ENCODE results near the gene TTLL8. TPM values are rescaled to one million over a fixed set of nuclear protein-coding genes. Genes with fewer than 3 reads are reported as not detected.
A peak's percentile ranks its signal among the peaks of the same experiment; 100 is the strongest.

The TTLL8 gene
- polyA plus RNA-seq, 1 of the 3 experiments (the other 2 are of a cell fraction), result not detected

- no peak for TF ChIP-seq USF2 (IDR thresholded peaks at IDR 0.05; ENCODE audit: borderline replicate concordance, low read depth, low read length)
- no peak for TF ChIP-seq RCOR1 (IDR thresholded peaks at IDR 0.05; ENCODE audit: low read length)
- TF ChIP-seq, protein P1, sequence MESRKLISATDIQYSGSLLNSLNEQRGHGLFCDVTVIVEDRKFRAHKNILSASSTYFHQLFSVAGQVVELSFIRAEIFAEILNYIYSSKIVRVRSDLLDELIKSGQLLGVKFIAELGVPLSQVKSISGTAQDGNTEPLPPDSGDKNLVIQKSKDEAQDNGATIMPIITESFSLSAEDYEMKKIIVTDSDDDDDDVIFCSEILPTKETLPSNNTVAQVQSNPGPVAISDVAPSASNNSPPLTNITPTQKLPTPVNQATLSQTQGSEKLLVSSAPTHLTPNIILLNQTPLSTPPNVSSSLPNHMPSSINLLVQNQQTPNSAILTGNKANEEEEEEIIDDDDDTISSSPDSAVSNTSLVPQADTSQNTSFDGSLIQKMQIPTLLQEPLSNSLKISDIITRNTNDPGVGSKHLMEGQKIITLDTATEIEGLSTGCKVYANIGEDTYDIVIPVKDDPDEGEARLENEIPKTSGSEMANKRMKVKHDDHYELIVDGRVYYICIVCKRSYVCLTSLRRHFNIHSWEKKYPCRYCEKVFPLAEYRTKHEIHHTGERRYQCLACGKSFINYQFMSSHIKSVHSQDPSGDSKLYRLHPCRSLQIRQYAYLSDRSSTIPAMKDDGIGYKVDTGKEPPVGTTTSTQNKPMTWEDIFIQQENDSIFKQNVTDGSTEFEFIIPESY (IDR thresholded peaks at IDR 0.05; ENCODE audit: borderline replicate concordance, low read depth), result no peak
These were observed 34.2 kb upstream of the TTLL8 start (continued) for GRCh38 chr22:50092342-50092741.

- Histone ChIP-seq H4K20me1 (ENCODE audit: insufficient read depth) (no peaks in the 10 kb centered on the region), H3K79me2 (ENCODE audit: insufficient read depth) (no peaks in the 10 kb centered on the region), H3K36me3 (replicated peaks in 1 of 2; ENCODE audit: control insufficient read depth in 1 of 2, insufficient read depth in 2 of 2, low read length in 1 of 2) (no peaks in the 10 kb centered on the region), H3K9ac (no peak overlapping the region), H2AFZ (ENCODE audit: low read depth) (no peak overlapping the region), H3K4me1 (ENCODE audit: control insufficient read depth in 1 of 2, insufficient read depth in 2 of 2, low read depth in 1 of 2, low read length in 1 of 2) (peaks cover 0 to 8% of the 10 kb centered on the region in 2 experiments; a peak in 1 of 4 replicates), H3K9me2 (no peaks in the 10 kb centered on the region), H3K4me3 (ENCODE audit: low read depth in 2 of 2, low read length in 1 of 2) (no peak overlapping the region), H3K9me3 (no peaks in the 10 kb centered on the region; the same call in 1 of the 2 replicates), H3K27me3 (ENCODE audit: insufficient read depth) (no peaks in the 10 kb centered on the region; the same call in 1 of the 2 replicates), H3K27ac (ENCODE audit: low read depth in 2 of 2, low read length in 1 of 2) (no peak overlapping the region), H3F3A (replicated peaks; ENCODE audit: insufficient read depth) (no peaks in the 10 kb centered on the region), H3K4me2 (no peak overlapping the region)
- ChIA-PET CTCF (interaction anchor here (0.9 kb wide), 1 partner anchor 19 kb away, joined by 3 read pairs; no protein-coding TSS in a partner anchor), POLR2A (interaction anchor here (0.6 kb wide), 1 partner anchor 25 kb away, joined by 3 read pairs; no protein-coding TSS in a partner anchor)
- WGBS (ENCODE audit: low lambda C conversion rate), result 25% methylated on average over 18 of the region's 29 CpGs
- TF ChIP-seq, protein P2, sequence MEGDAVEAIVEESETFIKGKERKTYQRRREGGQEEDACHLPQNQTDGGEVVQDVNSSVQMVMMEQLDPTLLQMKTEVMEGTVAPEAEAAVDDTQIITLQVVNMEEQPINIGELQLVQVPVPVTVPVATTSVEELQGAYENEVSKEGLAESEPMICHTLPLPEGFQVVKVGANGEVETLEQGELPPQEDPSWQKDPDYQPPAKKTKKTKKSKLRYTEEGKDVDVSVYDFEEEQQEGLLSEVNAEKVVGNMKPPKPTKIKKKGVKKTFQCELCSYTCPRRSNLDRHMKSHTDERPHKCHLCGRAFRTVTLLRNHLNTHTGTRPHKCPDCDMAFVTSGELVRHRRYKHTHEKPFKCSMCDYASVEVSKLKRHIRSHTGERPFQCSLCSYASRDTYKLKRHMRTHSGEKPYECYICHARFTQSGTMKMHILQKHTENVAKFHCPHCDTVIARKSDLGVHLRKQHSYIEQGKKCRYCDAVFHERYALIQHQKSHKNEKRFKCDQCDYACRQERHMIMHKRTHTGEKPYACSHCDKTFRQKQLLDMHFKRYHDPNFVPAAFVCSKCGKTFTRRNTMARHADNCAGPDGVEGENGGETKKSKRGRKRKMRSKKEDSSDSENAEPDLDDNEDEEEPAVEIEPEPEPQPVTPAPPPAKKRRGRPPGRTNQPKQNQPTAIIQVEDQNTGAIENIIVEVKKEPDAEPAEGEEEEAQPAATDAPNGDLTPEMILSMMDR (IDR thresholded peaks at IDR 0.05), result no peak
- TF ChIP-seq JUND (IDR thresholded peaks at IDR 0.05) (no peak), RXRA (IDR thresholded peaks at IDR 0.05; ENCODE audit: borderline replicate concordance, low read depth) (no peak)
- TF ChIP-seq, protein P3, sequence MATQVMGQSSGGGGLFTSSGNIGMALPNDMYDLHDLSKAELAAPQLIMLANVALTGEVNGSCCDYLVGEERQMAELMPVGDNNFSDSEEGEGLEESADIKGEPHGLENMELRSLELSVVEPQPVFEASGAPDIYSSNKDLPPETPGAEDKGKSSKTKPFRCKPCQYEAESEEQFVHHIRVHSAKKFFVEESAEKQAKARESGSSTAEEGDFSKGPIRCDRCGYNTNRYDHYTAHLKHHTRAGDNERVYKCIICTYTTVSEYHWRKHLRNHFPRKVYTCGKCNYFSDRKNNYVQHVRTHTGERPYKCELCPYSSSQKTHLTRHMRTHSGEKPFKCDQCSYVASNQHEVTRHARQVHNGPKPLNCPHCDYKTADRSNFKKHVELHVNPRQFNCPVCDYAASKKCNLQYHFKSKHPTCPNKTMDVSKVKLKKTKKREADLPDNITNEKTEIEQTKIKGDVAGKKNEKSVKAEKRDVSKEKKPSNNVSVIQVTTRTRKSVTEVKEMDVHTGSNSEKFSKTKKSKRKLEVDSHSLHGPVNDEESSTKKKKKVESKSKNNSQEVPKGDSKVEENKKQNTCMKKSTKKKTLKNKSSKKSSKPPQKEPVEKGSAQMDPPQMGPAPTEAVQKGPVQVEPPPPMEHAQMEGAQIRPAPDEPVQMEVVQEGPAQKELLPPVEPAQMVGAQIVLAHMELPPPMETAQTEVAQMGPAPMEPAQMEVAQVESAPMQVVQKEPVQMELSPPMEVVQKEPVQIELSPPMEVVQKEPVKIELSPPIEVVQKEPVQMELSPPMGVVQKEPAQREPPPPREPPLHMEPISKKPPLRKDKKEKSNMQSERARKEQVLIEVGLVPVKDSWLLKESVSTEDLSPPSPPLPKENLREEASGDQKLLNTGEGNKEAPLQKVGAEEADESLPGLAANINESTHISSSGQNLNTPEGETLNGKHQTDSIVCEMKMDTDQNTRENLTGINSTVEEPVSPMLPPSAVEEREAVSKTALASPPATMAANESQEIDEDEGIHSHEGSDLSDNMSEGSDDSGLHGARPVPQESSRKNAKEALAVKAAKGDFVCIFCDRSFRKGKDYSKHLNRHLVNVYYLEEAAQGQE (IDR thresholded peaks at IDR 0.05; ENCODE audit: low read depth, low read length), result no peak
- DNase-seq, result peak; percentile 64
These were observed 33.1 kb upstream of the TTLL8 start for GRCh38 chr22:50091092-50091768.
